Stomach smooth muscle (tissue), 2 donors: ENCODE measurements around the gene SORT1.

Experiments used
- H3K27ac ChIP-seq: one replicate; pipeline ENCODE4 v1.7.0; 2013; ENCODE audit warnings: mild to moderate bottlenecking, low read length, inconsistent platforms
- H3K27me3 ChIP-seq, 2 donors: one replicate each; pipeline ENCODE4 v1.7.0; 2013; ENCODE audit warnings: low read length in 2 of 2; ENCODE audit not compliant: insufficient read depth in 2 of 2, control insufficient read depth in 1 of 2
- H3K36me3 ChIP-seq, 2 donors: one replicate each; pipeline ENCODE4 v1.7.0; 2013; ENCODE audit warnings: low read length in 2 of 2; ENCODE audit not compliant: control insufficient read depth in 2 of 2, insufficient read depth in 2 of 2
- H3K4me1 ChIP-seq: one replicate; pipeline ENCODE4 v1.7.0; 2013; ENCODE audit warnings: low read length; ENCODE audit not compliant: control insufficient read depth, insufficient read depth
- H3K4me3 ChIP-seq, 2 donors: one replicate each; pipeline ENCODE4 v1.7.0; 2013; ENCODE audit warnings: low read length in 2 of 2
- H3K9ac ChIP-seq, 2 donors: one replicate each; pipeline ENCODE4 v1.7.0; 2013; ENCODE audit warnings: low read length in 2 of 2, mild to moderate bottlenecking in 1 of 2
- H3K9me3 ChIP-seq, 2 donors: one replicate each; pipeline ENCODE4 v1.7.0; 2013; ENCODE audit warnings: low read length in 2 of 2; ENCODE audit not compliant: control insufficient read depth in 2 of 2
- donor health status: healthy.
- donor health status: Pancreatic carcinoma.

Gene SORT1

GRCh38 chr1:109273570-109274288, 124.0 kb downstream of the SORT1 start:
- Histone ChIP-seq H3K27me3 (no peaks in the 10 kb centered on the region), H3K9me3 (no peaks in the 10 kb centered on the region), H3K9ac (no peak overlapping the region), H3K27ac (no peak overlapping the region), H3K4me1 (peaks cover 11% of the 10 kb centered on the region), H3K36me3 (peaks cover 2 to 4% of the 10 kb centered on the region in 2 donors), H3K4me3 (no peak overlapping the region)

GRCh38 chr1:109272831-109273547, 124.7 kb downstream of the SORT1 start:
- no peak overlapping the region for H3K27ac ChIP-seq
- H3K9me3 ChIP-seq = no peaks in the 10 kb centered on the region
- H3K36me3 ChIP-seq = peaks cover 4% of the 10 kb centered on the region in 2 donors
- H3K9ac ChIP-seq = no peak overlapping the region
- no peak overlapping the region for H3K4me3 ChIP-seq
- H3K27me3 ChIP-seq = no peaks in the 10 kb centered on the region
- H3K4me1 ChIP-seq = peaks cover 11% of the 10 kb centered on the region

GRCh38 chr1:109272021-109272799, 125.5 kb downstream of the SORT1 start:
- Histone ChIP-seq H3K27me3 (no peaks in the 10 kb centered on the region), H3K4me3 (no peak overlapping the region), H3K9ac (no peak overlapping the region), H3K4me1 (peaks cover 11% of the 10 kb centered on the region), H3K36me3 (peaks cover 4 to 6% of the 10 kb centered on the region in 2 donors), H3K9me3 (no peaks in the 10 kb centered on the region), H3K27ac (no peak overlapping the region)

GRCh38 chr1:109271458-109271857, 126.3 kb downstream of the SORT1 start:
- Histone ChIP-seq H3K36me3 (peaks cover 4 to 6% of the 10 kb centered on the region in 2 donors), H3K9ac (no peak overlapping the region), H3K4me1 (peaks cover 11% of the 10 kb centered on the region), H3K27me3 (no peaks in the 10 kb centered on the region), H3K9me3 (no peaks in the 10 kb centered on the region), H3K27ac (no peak overlapping the region), H3K4me3 (no peak overlapping the region)

GRCh38 chr1:109270623-109271317, 126.9 kb downstream of the SORT1 start:
- Histone ChIP-seq H3K4me3 (no peak overlapping the region), H3K9ac (no peak overlapping the region), H3K9me3 (no peaks in the 10 kb centered on the region), H3K36me3 (peaks cover 4 to 6% of the 10 kb centered on the region in 2 donors), H3K27me3 (no peaks in the 10 kb centered on the region), H3K4me1 (peaks cover 11% of the 10 kb centered on the region), H3K27ac (no peak overlapping the region)

- Histone ChIP-seq H3K9me3 (no peaks in the 10 kb centered on the region), H3K27me3 (no peaks in the 10 kb centered on the region), H3K4me1 (peaks cover 8% of the 10 kb centered on the region), H3K27ac (no peak overlapping the region), H3K36me3 (peaks cover 4 to 6% of the 10 kb centered on the region in 2 donors), H3K9ac (no peak overlapping the region), H3K4me3 (no peak overlapping the region)
These were observed 127.6 kb downstream of the SORT1 start for GRCh38 chr1:109269981-109270622.

GRCh38 chr1:109269212-109269980, 128.3 kb downstream of the SORT1 start:
- Histone ChIP-seq H3K36me3 (peaks cover 4 to 12% of the 10 kb centered on the region in 2 donors), H3K27ac (no peak overlapping the region), H3K9ac (no peak overlapping the region)

GRCh38 chr1:109268431-109269211, 129.1 kb downstream of the SORT1 start:
- Histone ChIP-seq H3K9ac (no peak overlapping the region), H3K4me3 (no peak overlapping the region)

More at GRCh38 chr1:109269212-109269980, 128.3 kb downstream of the SORT1 start:
- no peaks in the 10 kb centered on the region for H3K27me3 ChIP-seq
- no peaks in the 10 kb centered on the region for H3K9me3 ChIP-seq
- H3K4me3 ChIP-seq = no peak overlapping the region
- peaks cover 1% of the 10 kb centered on the region for H3K4me1 ChIP-seq

GRCh38 chr1:109267743-109268300, 129.9 kb downstream of the SORT1 start:
- H3K9ac ChIP-seq = no peak overlapping the region
- H3K4me3 ChIP-seq = no peak overlapping the region
- H3K27me3 ChIP-seq = no peaks in the 10 kb centered on the region
- no peaks in the 10 kb centered on the region for H3K9me3 ChIP-seq
- H3K27ac ChIP-seq = no peak overlapping the region
- peaks cover 3% of the 10 kb centered on the region for H3K4me1 ChIP-seq
- peaks cover 4 to 14% of the 10 kb centered on the region in 2 donors for H3K36me3 ChIP-seq

More at GRCh38 chr1:109268431-109269211, 129.1 kb downstream of the SORT1 start:
- no peaks in the 10 kb centered on the region for H3K9me3 ChIP-seq
- peaks cover 4 to 14% of the 10 kb centered on the region in 2 donors for H3K36me3 ChIP-seq
- no peak overlapping the region for H3K27ac ChIP-seq
- peaks cover 2% of the 10 kb centered on the region for H3K4me1 ChIP-seq
- H3K27me3 ChIP-seq = no peaks in the 10 kb centered on the region
